GM23248 (cell line): ENCODE measurements around the gene SPINK9. TPM values are rescaled to one million over a fixed set of nuclear protein-coding genes. Genes with fewer than 3 reads are reported as not detected.

Experiments used
- DNase-seq: peaks from one replicate; pipeline ENCODE4 v3.0.0-alpha.2; 2015
- H2AFZ ChIP-seq: fragments of 200-600 bp; sonication (generic); 2 replicates; pipeline ENCODE4 v1.6.1; 2016; ENCODE audit warnings: antibody characterized with exemption
- H3F3A ChIP-seq: fragments of 200-600 bp; sonication (generic); 2 replicates; pipeline ENCODE4 v1.6.1; 2016; ENCODE audit warnings: mild to moderate bottlenecking, antibody characterized with exemption, mixed run types; ENCODE audit not compliant: insufficient read depth
- H3K27ac ChIP-seq: fragments of 200-600 bp; sonication (generic); 2 replicates; pipeline ENCODE4 v1.5.1; 2016; ENCODE audit warnings: mild to moderate bottlenecking
- H3K27me3 ChIP-seq: fragments of 200-600 bp; sonication (generic); replicated peaks from 2 replicates; pipeline ENCODE4 v1.6.1; 2016; ENCODE audit warnings: mild to moderate bottlenecking; ENCODE audit not compliant: insufficient read depth
- H3K36me3 ChIP-seq: fragments of 200-600 bp; sonication (generic); 2 replicates; pipeline ENCODE4 v1.6.1; 2016; ENCODE audit warnings: low read depth, mild to moderate bottlenecking
- H3K4me1 ChIP-seq: fragments of 200-600 bp; sonication (generic); 2 replicates; pipeline ENCODE4 v1.6.1; 2016; ENCODE audit warnings: mild to moderate bottlenecking; ENCODE audit not compliant: insufficient read depth
- H3K4me2 ChIP-seq: fragments of 200-600 bp; sonication (generic); one replicate; pipeline ENCODE4 v1.6.1; 2016; ENCODE audit warnings: mild to moderate bottlenecking; ENCODE audit not compliant: unreplicated experiment
- H3K4me3 ChIP-seq: fragments of 200-600 bp; sonication (generic); 2 replicates; pipeline ENCODE4 v1.5.1; 2016; ENCODE audit warnings: mild to moderate bottlenecking
- H3K79me2 ChIP-seq: fragments of 200-600 bp; sonication (generic); 2 replicates; pipeline ENCODE4 v1.6.1; 2016; ENCODE audit warnings: mild to moderate bottlenecking; ENCODE audit not compliant: insufficient read depth
- H3K9ac ChIP-seq: fragments of 200-600 bp; sonication (generic); 2 replicates; pipeline ENCODE4 v1.6.1; 2016; ENCODE audit warnings: mild to moderate bottlenecking
- H3K9me2 ChIP-seq: fragments of 200-600 bp; sonication (generic); 2 replicates; pipeline ENCODE4 v1.6.1; 2016; ENCODE audit warnings: mixed run types, mild to moderate bottlenecking, moderate library complexity; ENCODE audit not compliant: insufficient read depth
- H3K9me3 ChIP-seq: fragments of 200-600 bp; sonication (generic); one replicate; pipeline ENCODE4 v1.6.1; 2017; ENCODE audit warnings: low read depth
- H4K20me1 ChIP-seq: fragments of 200-600 bp; sonication (generic); 2 replicates; pipeline ENCODE4 v1.6.0; 2016; ENCODE audit not compliant: insufficient read depth
- EZH2 ChIP-seq: fragments of 200-600 bp; sonication (generic); IDR thresholded peaks from 2 replicates; pipeline ENCODE4 v1.6.1; 2018; ENCODE audit warnings: antibody characterized with exemption, mild to moderate bottlenecking; ENCODE audit not compliant: insufficient read depth, poor library complexity, severe bottlenecking
- EZH2phosphoT487 ChIP-seq: fragments of 200-600 bp; sonication (generic); IDR thresholded peaks from 2 replicates; pipeline ENCODE4 v1.6.1; 2018; ENCODE audit warnings: antibody characterized with exemption, moderate library complexity, mild to moderate bottlenecking, low read depth; ENCODE audit not compliant: insufficient read depth
- WGBS, 2 experiments: methylation state at CpG; one replicate each; pipeline ENCODE4 v1.1.6; 2015 to 2017; ENCODE audit warnings: low lambda C conversion rate in 2 of 2, low coverage in 1 of 2; ENCODE audit errors: missing lambda C conversion rate in 2 of 2; 5-methylcytosine and 5-hydroxymethylcytosine counted together
- in situ Hi-C: fragments of 300-500 bp; cut with MboI; formaldehyde crosslinking; loops from 2 replicates; pipeline ENCODE4 v1.15.0; 2020
- polyA plus RNA-seq: library from polyadenylated mRNA; unstranded; fragments of >200 nt; fragmentation: Nextera tagmentation; extraction: Ambion mirVana; gene quantifications from 2 replicates; pipeline ENCODE4 v1.2.1, GENCODE V29; 2016
- total RNA-seq: library from RNA; depleted of rRNA; stranded (reverse); fragments of >200 nt; shearing (Covaris generic); gene quantifications from 2 replicates; pipeline ENCODE4 v1.2.3, GENCODE V29; 2014

The SPINK9 gene
- total and polyA plus RNA-seq, 2 experiments from 2014 or later, result not detected

DNA sequence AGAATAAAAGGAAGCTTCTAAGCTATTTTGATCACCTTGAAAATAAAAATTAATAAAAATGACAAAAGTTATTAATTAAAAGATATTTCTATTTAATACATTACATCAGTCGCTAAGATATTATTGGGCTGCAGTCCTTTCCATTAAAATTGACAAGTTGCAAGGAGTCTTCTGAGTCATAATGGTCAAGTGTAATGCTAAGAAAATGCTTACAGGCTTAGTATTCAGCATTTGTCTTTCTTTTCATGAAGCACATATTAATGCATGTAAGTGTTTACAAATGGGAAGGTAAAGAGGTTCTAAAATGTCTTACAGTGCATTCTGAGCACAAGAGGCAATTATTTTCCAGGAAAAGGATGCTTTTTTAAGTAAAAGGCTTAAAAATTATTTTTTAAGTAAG is 17.3 kb downstream of the SPINK9 start:
- Histone ChIP-seq H3K4me1 (no peaks in the 10 kb centered on the region), H3K27ac (no peak overlapping the region), H3F3A (no peaks in the 10 kb centered on the region), H3K4me2 (no peak overlapping the region), H3K9me2 (no peaks in the 10 kb centered on the region), H3K4me3 (no peak overlapping the region), H3K36me3 (no peaks in the 10 kb centered on the region), H2AFZ (no peak overlapping the region), H3K27me3 (no peaks in the 10 kb centered on the region), H4K20me1 (no peaks in the 10 kb centered on the region), H3K79me2 (no peaks in the 10 kb centered on the region), H3K9ac (no peak overlapping the region), H3K9me3 (no peaks in the 10 kb centered on the region)
- no peak for TF ChIP-seq EZH2phosphoT487
- TF ChIP-seq EZH2, result no peak
- in situ Hi-C loops, result no loop called here
- WGBS, 2 experiments, result 56 to 72% methylated on average over 1 of the region's 1 CpG
- peak; percentile 6 for DNase-seq

GRCh38 chr5:148353634-148354033 is 18.3 kb downstream of the SPINK9 start:
- no peak overlapping the region for H3K27ac ChIP-seq
- H3K27me3 ChIP-seq, result no peaks in the 10 kb centered on the region
- no peak overlapping the region for H3K4me3 ChIP-seq
- H3K79me2 ChIP-seq, result no peaks in the 10 kb centered on the region
- no peaks in the 10 kb centered on the region for H3K9me2 ChIP-seq
- no peaks in the 10 kb centered on the region for H3F3A ChIP-seq
- H3K4me2 ChIP-seq, result no peak overlapping the region
- H3K4me1 ChIP-seq, result no peaks in the 10 kb centered on the region
- 54 to 60% methylated on average over 2 of the region's 2 CpGs for WGBS, 2 experiments
- no peak overlapping the region for H2AFZ ChIP-seq
- H4K20me1 ChIP-seq, result no peaks in the 10 kb centered on the region
- no peaks in the 10 kb centered on the region for H3K36me3 ChIP-seq
- H3K9ac ChIP-seq, result no peak overlapping the region
- in situ Hi-C loops, result no loop called here
- TF ChIP-seq EZH2, result no peak
- TF ChIP-seq EZH2phosphoT487, result no peak
- DNase-seq, result no peak
- H3K9me3 ChIP-seq, result no peaks in the 10 kb centered on the region

DNA sequence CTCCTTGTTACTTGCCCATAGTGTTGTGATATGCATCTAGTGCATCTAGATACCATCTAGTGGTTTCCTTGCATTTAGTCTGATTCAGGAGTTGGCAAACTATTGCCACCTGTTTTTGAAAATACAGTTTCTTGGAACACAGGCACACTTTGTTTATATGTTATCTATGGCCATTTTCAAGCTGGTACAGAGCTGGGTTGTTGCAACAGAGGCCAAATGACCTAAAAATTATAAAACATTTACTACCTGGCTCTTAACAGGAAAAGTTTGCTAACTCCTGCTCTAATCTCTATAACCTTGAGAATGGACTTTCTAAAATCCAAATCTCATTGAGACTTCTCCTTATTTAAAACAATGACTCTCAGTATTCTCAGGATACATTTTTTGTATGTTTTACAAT is 29.0 kb downstream of the SPINK9 start:
- H3K79me2 ChIP-seq, result no peaks in the 10 kb centered on the region
- no peak overlapping the region for H2AFZ ChIP-seq
- H3K36me3 ChIP-seq, result no peaks in the 10 kb centered on the region
- in situ Hi-C loops, result no loop called here
- no peaks in the 10 kb centered on the region for H3K9me3 ChIP-seq
- H3K4me2 ChIP-seq, result no peak overlapping the region
- H3K4me1 ChIP-seq, result no peaks in the 10 kb centered on the region
- no peak overlapping the region for H3K27ac ChIP-seq
- no peaks in the 10 kb centered on the region for H3K27me3 ChIP-seq
- H4K20me1 ChIP-seq, result no peaks in the 10 kb centered on the region
- no peak for TF ChIP-seq EZH2
- TF ChIP-seq EZH2phosphoT487, result no peak
- DNase-seq, result no peak
- 0 out of 2 replicates have a peak, but pooled peaks cover 3% of the 10 kb centered on the region for H3K9me2 ChIP-seq
- no peak overlapping the region for H3K9ac ChIP-seq
- no peaks in the 10 kb centered on the region for H3F3A ChIP-seq
- H3K4me3 ChIP-seq, result no peak overlapping the region

- no peak for DNase-seq
Measured at GRCh38 chr5:148368299-148368698, 32.9 kb downstream of the SPINK9 start.

DNA sequence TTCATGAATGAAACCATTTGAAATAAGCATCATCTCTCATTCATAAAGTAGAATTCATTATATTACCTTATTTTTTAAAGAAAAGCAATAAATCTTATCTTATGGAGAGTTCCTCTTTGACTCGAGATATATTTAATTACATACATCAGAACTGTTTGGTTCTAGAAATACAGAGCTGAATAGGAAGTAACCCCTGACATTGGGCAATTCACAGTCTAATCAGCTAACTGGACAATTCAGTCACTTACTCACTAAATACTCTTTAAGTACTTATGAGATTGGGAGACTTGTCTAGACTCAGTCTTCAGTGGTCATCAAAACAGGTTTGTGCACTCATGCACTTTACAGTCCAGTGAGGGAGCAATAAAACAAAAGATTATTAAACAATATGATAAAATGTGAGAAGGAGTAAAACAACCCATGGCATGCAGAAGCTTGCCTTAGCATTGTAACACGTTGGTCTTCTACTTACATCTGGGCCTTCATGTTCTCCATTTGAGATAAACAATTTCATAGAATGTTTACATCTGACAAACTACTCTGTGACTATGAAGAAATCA is 36.9 kb downstream of the SPINK9 start:
- H3K9ac ChIP-seq, result no peak overlapping the region
- no peaks in the 10 kb centered on the region for H3F3A ChIP-seq
- H3K27me3 ChIP-seq, result no peaks in the 10 kb centered on the region
- H3K9me3 ChIP-seq, result no peaks in the 10 kb centered on the region
- H3K79me2 ChIP-seq, result no peaks in the 10 kb centered on the region
- H3K4me1 ChIP-seq, result 0 out of 2 replicates have a peak, but pooled peaks cover 8% of the 10 kb centered on the region
- H3K36me3 ChIP-seq, result no peaks in the 10 kb centered on the region
- 71 to 76% methylated on average over 2 of the region's 2 CpGs for WGBS, 2 experiments
- TF ChIP-seq EZH2, result no peak
- no peak for TF ChIP-seq EZH2phosphoT487
- no peak overlapping the region for H3K4me2 ChIP-seq
- no peaks in the 10 kb centered on the region for H4K20me1 ChIP-seq
- no peak overlapping the region for H2AFZ ChIP-seq
- DNase-seq, result no peak
- H3K9me2 ChIP-seq, result 0 out of 2 replicates have a peak, but pooled peaks cover 3% of the 10 kb centered on the region
- H3K27ac ChIP-seq, result no peak overlapping the region
- in situ Hi-C loops, result loop anchor here (10.0 kb wide), 1 partner anchor 187 kb away; no protein-coding TSS in a partner anchor
- H3K4me3 ChIP-seq, result no peak overlapping the region

More at GRCh38 chr5:148368299-148368698, 32.9 kb downstream of the SPINK9 start:
- H3K27ac ChIP-seq, result no peak overlapping the region
- no peak overlapping the region for H3K4me3 ChIP-seq
- H3K4me1 ChIP-seq, result 0 out of 2 replicates have a peak, but pooled peaks cover 6% of the 10 kb centered on the region
- no peaks in the 10 kb centered on the region for H3F3A ChIP-seq
- no peaks in the 10 kb centered on the region for H3K9me3 ChIP-seq
- no peak overlapping the region for H3K9ac ChIP-seq
- no peaks in the 10 kb centered on the region for H3K36me3 ChIP-seq
- no peaks in the 10 kb centered on the region for H3K27me3 ChIP-seq
- H3K4me2 ChIP-seq, result no peak overlapping the region
- TF ChIP-seq EZH2, result no peak
- no peak overlapping the region for H2AFZ ChIP-seq
- H3K9me2 ChIP-seq, result 0 out of 2 replicates have a peak, but pooled peaks cover 3% of the 10 kb centered on the region
- H3K79me2 ChIP-seq, result no peaks in the 10 kb centered on the region
- in situ Hi-C loops, result no loop called here
- no peaks in the 10 kb centered on the region for H4K20me1 ChIP-seq
